ENCODE results near the gene RSRC1.
"Not testable (repeated sequence)": the region's sequence is repeated elsewhere in the genome, so short reads cannot be mapped to it uniquely, and the experiment has no call there.

The RSRC1 gene

DNA sequence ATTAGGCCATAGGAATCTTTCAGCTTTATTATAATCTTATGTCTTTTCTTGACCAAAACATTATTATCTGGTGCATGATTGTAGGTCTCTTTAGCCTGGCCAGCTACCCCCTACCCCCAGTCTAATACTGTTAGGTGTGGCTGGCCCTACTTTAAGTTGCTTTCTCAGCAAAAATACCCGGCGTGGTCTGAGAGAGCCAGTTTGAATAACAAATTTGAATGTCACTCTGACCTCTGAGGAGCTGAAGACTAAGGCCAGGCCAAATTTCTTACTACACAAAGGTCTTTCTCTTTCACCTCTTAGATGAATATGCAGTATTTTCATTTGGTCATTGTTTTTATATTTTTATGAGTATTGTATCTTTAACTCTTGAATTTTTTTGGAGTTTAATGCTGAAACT lies 272.6 kb downstream of the RSRC1 start:
- no peak overlapping the region for H3K4me3 ChIP-seq (ENCODE audit: low read depth, low read length)

DNA sequence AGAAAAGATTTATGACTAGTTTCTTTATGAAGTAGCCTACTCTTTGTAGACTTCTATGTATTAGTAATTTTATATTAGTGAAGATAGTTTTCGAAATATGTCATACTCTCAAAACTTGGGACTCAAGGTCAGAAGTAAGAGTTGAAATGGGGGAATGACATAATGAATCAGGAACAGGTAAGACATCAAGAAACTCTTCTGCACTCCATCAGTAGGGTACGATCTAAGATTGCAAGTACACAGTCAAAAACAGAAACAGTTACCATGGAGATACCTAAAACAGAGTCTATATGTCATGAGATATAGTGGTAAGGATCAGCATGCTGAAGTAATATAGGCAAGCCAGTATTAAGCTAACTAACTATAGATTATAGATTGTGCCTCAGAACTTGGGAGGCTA lies 274.1 kb downstream of the RSRC1 start:
- no peak overlapping the region for H3K4me3 ChIP-seq (ENCODE audit: low read depth, low read length)

GRCh38 chr3:158395421-158395820 lies 285.5 kb downstream of the RSRC1 start:
- H3K4me3 ChIP-seq (ENCODE audit: low read depth, low read length) = no peak overlapping the region

- H3K4me3 ChIP-seq (ENCODE audit: low read depth, low read length) = no peak overlapping the region
Observed at GRCh38 chr3:158402590-158402989, 292.7 kb downstream of the RSRC1 start.

DNA sequence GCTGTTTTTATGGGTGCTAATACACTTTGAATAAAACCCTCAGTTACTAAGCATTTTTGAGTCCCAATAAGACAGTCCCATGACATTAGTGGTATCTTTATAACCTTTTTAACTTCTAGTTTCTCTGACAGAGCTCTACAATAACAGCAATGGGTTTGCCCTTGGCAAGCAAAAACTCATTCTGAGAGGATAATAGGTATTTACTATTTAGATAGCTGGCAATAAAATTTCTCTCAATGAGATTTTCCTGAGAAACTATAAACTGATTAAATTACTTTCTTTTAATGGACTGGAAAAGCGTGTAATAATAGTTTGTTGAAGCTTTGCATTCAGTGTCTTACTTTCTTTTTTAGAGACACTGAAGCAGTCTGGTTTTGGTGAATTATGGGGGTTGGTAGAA lies 293.1 kb downstream of the RSRC1 start:
- no peak overlapping the region for H3K4me3 ChIP-seq (ENCODE audit: low read depth, low read length)

- no peak overlapping the region for H3K4me3 ChIP-seq (ENCODE audit: low read depth, low read length)
Observed at GRCh38 chr3:158404131-158404718, 294.3 kb downstream of the RSRC1 start.

GRCh38 chr3:158405507-158405906 lies 295.6 kb downstream of the RSRC1 start:
- no peak overlapping the region for H3K4me3 ChIP-seq (ENCODE audit: low read depth, low read length)

DNA sequence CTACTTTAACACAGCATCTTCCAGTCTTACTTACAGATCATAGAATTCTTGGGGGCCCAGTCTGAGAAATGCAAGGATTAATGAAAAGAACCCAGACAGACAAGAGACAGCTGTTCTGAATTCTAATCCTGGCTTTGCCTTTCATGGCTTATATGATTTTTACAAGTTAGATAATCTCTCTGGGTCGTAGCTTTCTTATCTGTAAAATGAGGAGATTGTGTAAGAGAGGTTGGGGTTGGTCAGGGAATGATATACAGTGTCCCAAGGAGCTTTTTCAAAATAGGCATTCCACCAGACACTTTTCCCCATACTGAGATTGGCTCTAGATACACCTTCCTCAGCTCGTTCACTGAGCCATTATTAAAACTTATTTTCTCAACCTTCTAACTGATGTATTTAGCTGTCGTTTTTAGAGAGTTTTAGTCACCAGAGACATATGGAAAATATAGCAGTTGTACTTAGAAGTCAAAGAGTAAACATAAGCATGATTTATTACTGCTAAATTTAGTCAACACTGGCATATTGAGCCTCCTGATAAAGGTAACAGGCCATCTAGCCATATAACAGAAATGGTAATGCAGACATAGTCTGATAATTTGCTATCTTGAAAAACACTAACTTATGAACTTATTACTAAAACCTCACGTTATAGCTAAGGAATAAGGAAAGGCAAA lies 298.1 kb downstream of the RSRC1 start:
- no peak overlapping the region for H3K4me3 ChIP-seq (ENCODE audit: low read depth, low read length)

- not testable (repeated sequence) for H3K4me3 ChIP-seq (ENCODE audit: low read depth, low read length)
Observed at GRCh38 chr3:158408518-158408897, 298.6 kb downstream of the RSRC1 start.

DNA sequence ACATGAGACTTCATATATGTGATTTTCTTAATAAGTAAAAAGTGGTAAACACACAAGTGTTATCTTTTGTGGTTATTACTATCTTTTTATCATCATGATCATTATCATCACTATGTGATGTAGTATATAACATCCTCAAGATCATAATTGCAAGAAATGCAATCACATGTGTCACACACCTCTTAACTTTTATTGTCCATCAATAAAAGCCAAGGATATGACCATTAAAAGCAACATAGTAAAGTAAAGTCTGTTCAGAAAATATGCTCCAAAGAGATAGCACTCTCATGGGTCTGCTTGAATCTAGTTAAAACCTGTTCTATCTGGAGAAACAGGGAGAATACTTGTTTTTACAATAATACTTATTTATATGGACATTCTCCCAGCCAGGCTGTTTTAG lies 308.1 kb downstream of the RSRC1 start:
- H3K4me3 ChIP-seq (ENCODE audit: low read depth, low read length) = no peak overlapping the region

DNA sequence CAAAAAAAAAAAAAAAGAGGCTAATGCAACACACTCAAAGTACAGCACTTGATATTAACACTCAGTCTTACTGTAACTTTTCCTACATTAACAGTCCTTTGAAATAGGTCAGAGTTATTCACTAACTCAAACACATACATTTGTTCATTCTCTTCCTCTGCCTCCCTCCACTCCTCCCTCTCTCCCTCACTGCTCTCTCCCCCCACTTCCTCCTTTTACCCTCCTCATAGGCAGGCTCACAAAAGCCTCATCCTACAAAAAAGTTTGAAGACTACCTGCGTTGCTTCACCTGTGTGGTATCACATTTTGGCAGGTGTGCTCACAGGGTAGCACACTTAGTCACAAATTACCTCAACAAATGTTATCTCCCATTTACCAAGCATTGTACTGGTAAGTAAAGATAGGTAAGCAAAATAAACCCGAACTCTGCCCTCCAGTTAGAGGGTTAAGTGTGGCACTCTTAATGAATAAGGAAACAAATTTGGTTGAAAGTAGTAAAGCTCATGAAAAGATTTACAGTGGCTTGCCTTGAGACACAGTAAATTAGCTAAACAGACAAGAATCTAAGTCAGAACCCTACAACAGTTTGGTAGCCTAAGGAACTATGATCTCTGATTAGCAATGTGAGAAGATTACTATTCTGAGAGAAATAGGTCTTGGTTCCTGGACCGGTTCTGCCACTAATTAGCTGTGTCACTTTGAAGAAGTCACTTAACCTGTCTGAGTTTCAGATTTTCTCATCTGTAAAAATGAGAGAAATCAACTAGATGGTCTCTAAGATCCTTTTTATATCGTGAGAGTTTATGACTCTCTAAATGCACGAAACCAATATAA lies 310.1 kb downstream of the RSRC1 start:
- H3K4me3 ChIP-seq (ENCODE audit: low read depth, low read length) = no peak overlapping the region

- H3K4me3 ChIP-seq (ENCODE audit: low read depth, low read length) = no peak overlapping the region
Observed at GRCh38 chr3:158420654-158421396, 310.9 kb downstream of the RSRC1 start.

GRCh38 chr3:158430448-158430847 lies 320.6 kb downstream of the RSRC1 start:
- H3K4me3 ChIP-seq (ENCODE audit: low read depth, low read length) = no peak overlapping the region

DNA sequence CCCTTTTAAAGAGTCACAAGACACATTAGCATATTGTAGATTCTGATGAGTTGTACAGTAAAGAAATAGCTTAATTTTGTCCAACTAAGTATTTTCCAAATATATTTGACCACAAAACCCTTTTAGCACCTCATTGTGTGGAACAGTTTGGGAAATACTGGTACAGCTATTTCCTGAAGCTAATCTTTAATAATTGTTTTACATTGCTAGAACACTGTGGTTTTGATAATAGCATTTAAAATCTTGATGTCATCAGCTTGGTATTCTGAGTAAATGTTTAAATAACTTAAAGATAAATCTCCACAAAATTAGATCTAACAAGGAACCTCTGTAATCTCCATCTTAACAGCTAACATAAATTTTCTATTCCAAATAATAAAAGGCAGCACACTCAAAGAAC lies 321.1 kb downstream of the RSRC1 start:
- no peak overlapping the region for H3K4me3 ChIP-seq (ENCODE audit: low read depth, low read length)

DNA sequence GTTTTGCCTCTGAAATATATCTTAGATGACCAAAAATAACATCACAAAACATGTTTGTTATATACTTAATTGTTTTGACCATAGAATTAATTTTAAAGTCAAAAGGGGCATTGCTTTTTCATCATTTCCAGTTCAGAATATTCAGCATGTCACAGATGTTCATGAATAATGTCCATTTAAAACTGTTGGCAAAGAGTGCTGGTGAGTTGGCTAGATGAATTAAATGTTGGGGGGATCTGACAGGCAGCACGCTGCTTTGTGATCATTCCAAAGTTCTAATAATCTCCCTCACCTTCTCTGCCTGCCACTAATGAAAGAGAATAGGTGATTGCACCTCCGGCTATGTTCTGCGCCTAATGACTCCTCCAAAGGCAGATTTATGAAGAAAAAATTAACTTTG lies 321.9 kb downstream of the RSRC1 start:
- no peak overlapping the region for H3K4me3 ChIP-seq (ENCODE audit: low read depth, low read length)

DNA sequence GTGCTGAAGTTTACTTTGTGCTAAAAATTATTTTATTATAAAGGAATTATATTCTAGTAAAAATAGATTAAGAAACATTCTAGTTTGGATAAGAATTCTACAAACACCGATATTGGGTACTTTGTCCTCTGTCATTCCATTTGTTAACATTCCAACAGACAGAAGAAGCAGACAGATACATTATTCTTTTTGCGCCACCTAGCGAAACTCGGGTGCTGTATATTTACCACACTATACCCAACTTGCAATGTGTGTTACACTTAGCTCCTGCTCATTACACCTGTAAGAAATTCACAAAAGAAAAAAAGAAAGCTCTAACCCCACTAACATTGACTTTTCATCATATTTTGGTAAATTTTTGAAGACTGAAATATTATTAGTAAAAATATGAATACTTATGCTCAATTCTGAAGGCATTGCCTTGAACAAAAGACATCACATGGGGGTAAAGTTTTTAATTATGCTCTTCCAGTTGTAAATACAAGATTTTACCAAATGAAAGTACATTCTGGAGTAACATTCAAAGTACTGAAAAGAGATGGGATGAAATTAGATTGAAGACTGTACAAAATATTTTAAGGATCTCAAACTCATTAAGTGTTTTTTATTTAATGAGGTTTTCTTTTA lies 324.6 kb downstream of the RSRC1 start:
- no peak overlapping the region for H3K4me3 ChIP-seq (ENCODE audit: low read depth, low read length)

- H3K4me3 ChIP-seq (ENCODE audit: low read depth, low read length) = no peak overlapping the region
Observed at GRCh38 chr3:158443632-158444031, 333.7 kb downstream of the RSRC1 start.

DNA sequence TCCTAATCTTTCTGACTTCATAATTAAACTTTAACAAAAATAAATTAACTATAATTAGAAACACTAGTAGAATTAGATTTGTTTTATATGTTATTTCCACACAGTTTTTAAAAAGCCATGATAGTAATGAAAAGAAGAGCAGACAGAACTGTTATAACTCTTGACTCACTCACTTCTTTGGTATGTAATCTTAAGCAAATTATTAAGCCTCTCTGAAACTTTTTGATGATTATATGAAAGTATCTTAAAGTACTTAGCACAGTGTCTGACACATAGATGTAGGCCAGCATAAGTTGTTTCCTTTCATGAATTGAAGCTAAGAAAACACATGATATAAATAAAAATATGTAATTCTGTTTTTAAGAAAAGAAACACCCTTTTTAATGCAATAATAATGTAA lies 337.5 kb downstream of the RSRC1 start:
- no peak overlapping the region for H3K4me3 ChIP-seq (ENCODE audit: low read depth, low read length)

GRCh38 chr3:158451405-158452055 lies 341.6 kb downstream of the RSRC1 start:
- H3K4me3 ChIP-seq (ENCODE audit: low read depth, low read length) = no peak overlapping the region

DNA sequence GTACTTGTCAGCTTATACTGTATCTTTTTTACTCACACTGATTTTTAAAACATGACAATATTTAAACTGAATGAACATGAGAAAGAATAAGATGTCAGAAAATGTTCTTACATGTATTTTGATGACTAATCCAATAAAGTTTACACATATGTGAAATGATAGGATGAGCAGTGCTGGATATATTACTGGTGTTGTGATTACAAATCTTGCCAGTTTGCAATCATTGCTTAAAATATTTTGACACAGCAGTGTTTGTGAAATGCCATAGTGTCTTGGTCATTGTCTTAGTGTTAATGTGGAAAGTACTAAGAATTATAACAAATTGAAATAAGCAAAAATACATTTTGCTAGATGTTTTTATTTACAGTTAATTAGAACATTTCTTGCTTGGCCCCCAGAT lies 342.4 kb downstream of the RSRC1 start:
- no peak overlapping the region for H3K4me3 ChIP-seq (ENCODE audit: low read depth, low read length)

GRCh38 chr3:158453004-158453403 lies 343.1 kb downstream of the RSRC1 start:
- no peak overlapping the region for H3K4me3 ChIP-seq (ENCODE audit: low read depth, low read length)

Data from iPS-11a (cell line).